Measurements from ENCODE around the gene NBEA. TPM values are rescaled to one million over a fixed set of nuclear protein-coding genes. Genes with fewer than 3 reads are reported as not detected.
"Not testable (repeated sequence)": the region's sequence is repeated elsewhere in the genome, so short reads cannot be mapped to it uniquely, and the experiment has no call there.

Gene NBEA
- total and polyA plus RNA-seq, 2 experiments from 2014 or later: 9.1 to 29.1 TPM

GRCh38 chr13:34993470-34993869 is 51.4 kb downstream of the NBEA start (continued):
- no peak for TF ChIP-seq ZNF462 (CRISPR knock-in tag; IDR thresholded peaks at IDR 0.05)
- no peak for TF ChIP-seq STAT1 (IDR thresholded peaks at IDR 0.05; ENCODE audit: unreplicated experiment)

GRCh38 chr13:35003734-35004133 is 61.7 kb downstream of the NBEA start:
- ATAC-seq; H3K27ac ChIP-seq (ENCODE audit: low read depth); H3K27me3 Mint-ChIP-seq (ENCODE audit: insufficient read depth, low read depth, poor library complexity): not testable (repeated sequence)

DNA sequence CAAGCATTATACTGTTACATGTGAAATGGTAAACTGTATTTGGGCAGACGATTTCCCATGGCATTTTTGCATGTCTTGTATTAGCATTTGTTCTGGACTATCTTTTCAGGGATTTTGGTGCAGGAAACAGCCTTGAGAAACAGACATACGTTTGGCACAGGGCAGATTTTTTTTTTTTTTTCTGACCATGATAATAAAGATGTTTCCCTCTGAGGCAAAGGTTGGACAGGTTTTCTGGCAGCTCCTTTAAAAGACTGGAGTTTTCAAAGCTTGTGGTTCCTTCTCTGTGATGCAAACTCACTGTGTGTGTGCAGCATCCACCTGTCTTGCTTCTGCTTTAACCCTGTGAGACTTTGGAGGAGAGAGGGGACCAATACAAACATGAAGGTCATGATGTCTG is 63.0 kb downstream of the NBEA start:
- Histone ChIP-seq H3K4me1 (ENCODE audit: insufficient read depth) (peaks cover 13% of the 10 kb centered on the region; the same call in 1 of the 2 replicates), H3K79me2 (replicated peaks; ENCODE audit: insufficient read depth) (peaks cover 90% of the 10 kb centered on the region), H3K27me3 (ENCODE audit: insufficient read depth) (no peaks in the 10 kb centered on the region), H3K9me2 (ENCODE audit: insufficient read depth) (no peaks in the 10 kb centered on the region), H3K4me3 (no peak overlapping the region), H3K36me3 (ENCODE audit: insufficient read depth) (no peaks in the 10 kb centered on the region), H3K4me2 (no peak overlapping the region), H3K27ac (ENCODE audit: low read depth) (no peak overlapping the region), H3F3A (replicated peaks; ENCODE audit: low read depth) (no peaks in the 10 kb centered on the region), H4K20me1 (replicated peaks; ENCODE audit: insufficient read depth) (no peaks in the 10 kb centered on the region), H2AFZ (no peak overlapping the region)
- Mint-ChIP-seq H3K4me3 (no peak overlapping the region), H3K27ac (no peak overlapping the region), H3K27me3 (ENCODE audit: insufficient read depth, low read depth, poor library complexity) (no peaks in the 10 kb centered on the region), H3K4me1 (peaks cover 36% of the 10 kb centered on the region), H3K9me3 (no peaks in the 10 kb centered on the region; the same call in 2 of the 3 replicates), H3K36me3 (ENCODE audit: low read depth) (peaks cover 25% of the 10 kb centered on the region)
- ATAC-seq: no peak
- TF ChIP-seq ZNF462 (CRISPR knock-in tag; IDR thresholded peaks at IDR 0.05): no peak
- no peak for TF ChIP-seq ZNF331 (CRISPR knock-in tag; IDR thresholded peaks at IDR 0.05; ENCODE audit: low read depth)
- no peak for TF ChIP-seq CREB1 (CRISPR knock-in tag; IDR thresholded peaks at IDR 0.05; ENCODE audit: low read depth)
- TF ChIP-seq NANOG (IDR thresholded peaks at IDR 0.05; ENCODE audit: borderline replicate concordance): no peak
- DNase-seq (ENCODE audit: low spot score): no peak

More at GRCh38 chr13:35003734-35004133, 61.7 kb downstream of the NBEA start:
- H3K4me3 ChIP-seq; H3K9me3 Mint-ChIP-seq; H3F3A ChIP-seq (replicated peaks; ENCODE audit: low read depth); H4K20me1 ChIP-seq (replicated peaks; ENCODE audit: insufficient read depth); H2AFZ ChIP-seq; H3K27me3 ChIP-seq (ENCODE audit: insufficient read depth); H3K36me3 ChIP-seq (ENCODE audit: insufficient read depth); H3K9me2 ChIP-seq (ENCODE audit: insufficient read depth); H3K4me3 Mint-ChIP-seq; H3K27ac Mint-ChIP-seq; DNase-seq (ENCODE audit: low spot score): not testable (repeated sequence)
- Histone ChIP-seq H3K79me2 (replicated peaks; ENCODE audit: insufficient read depth) (peaks cover 85% of the 10 kb centered on the region), H3K4me2 (peak overlapping the region; percentile 33; the same call in 1 of the 2 replicates), H3K4me1 (ENCODE audit: insufficient read depth) (peaks cover 13% of the 10 kb centered on the region; the same call in 1 of the 2 replicates)
- peaks cover 46% of the 10 kb centered on the region for H3K4me1 Mint-ChIP-seq
- peaks cover 19% of the 10 kb centered on the region for H3K36me3 Mint-ChIP-seq (ENCODE audit: low read depth)

Measured in GM23338 (cell line).